HTR-8/SVneo (cell line): ENCODE data around the gene ASAP2.

Experiments
- DNase-seq: peaks from one replicate; pipeline ENCODE4 v3.0.0; 2011; ENCODE audit warnings: low spot score, mixed read lengths; ENCODE audit not compliant: insufficient read length
- FAIRE-seq: peaks from 2 replicates; lab custom pipeline; 2011; peaks lifted over from hg19 to GRCh38; lab: Jason Lieb, UNC

Gene ASAP2

GRCh38 chr2:9229470-9229820 is 22.8 kb downstream of the ASAP2 start:
- FAIRE-seq (no peak), DNase-seq (no peak)

GRCh38 chr2:9230051-9230802 is 23.6 kb downstream of the ASAP2 start:
- no peak for FAIRE-seq

GRCh38 chr2:9230881-9231280 is 24.3 kb downstream of the ASAP2 start:
- no peak for FAIRE-seq
- no peak for DNase-seq

More at GRCh38 chr2:9230051-9230802, 23.6 kb downstream of the ASAP2 start:
- DNase-seq: no peak

GRCh38 chr2:9231291-9232165 is 24.9 kb downstream of the ASAP2 start:
- DNase-seq: no peak
- no peak for FAIRE-seq

GRCh38 chr2:9232166-9232479 is 25.5 kb downstream of the ASAP2 start:
- DNase-seq (no peak), FAIRE-seq (no peak)

- DNase-seq (no peak), FAIRE-seq (no peak)
Measured at GRCh38 chr2:9232886-9233285, 26.3 kb downstream of the ASAP2 start.

GRCh38 chr2:9234680-9235146 is 28.1 kb downstream of the ASAP2 start:
- peak; percentile 90 for DNase-seq
- FAIRE-seq: peak; percentile 44

- peak; percentile 85 for FAIRE-seq
- peak; percentile 85 for DNase-seq
Measured at GRCh38 chr2:9235147-9236044, 28.8 kb downstream of the ASAP2 start.

GRCh38 chr2:9236045-9236344 is 29.4 kb downstream of the ASAP2 start:
- no peak for FAIRE-seq
- no peak for DNase-seq

GRCh38 chr2:9236867-9237266 is 30.3 kb downstream of the ASAP2 start:
- FAIRE-seq (no peak), DNase-seq (no peak)

- DNase-seq (no peak), FAIRE-seq (no peak)
Measured at GRCh38 chr2:9237831-9238230, 31.2 kb downstream of the ASAP2 start.

- no peak for FAIRE-seq
- DNase-seq: no peak
Measured at GRCh38 chr2:9238591-9239326, 32.1 kb downstream of the ASAP2 start.

GRCh38 chr2:9239616-9240015 is 33.0 kb downstream of the ASAP2 start:
- DNase-seq (no peak), FAIRE-seq (no peak)

- DNase-seq (no peak), FAIRE-seq (no peak)
Measured at GRCh38 chr2:9240745-9241144, 34.1 kb downstream of the ASAP2 start.

- no peak for DNase-seq
- FAIRE-seq: no peak
Measured at GRCh38 chr2:9241233-9241632, 34.6 kb downstream of the ASAP2 start.

- FAIRE-seq (no peak), DNase-seq (no peak)
Measured at GRCh38 chr2:9243357-9243756, 36.7 kb downstream of the ASAP2 start.

- peak; percentile 31 for FAIRE-seq
- DNase-seq: no peak
Measured at GRCh38 chr2:9244985-9245544, 38.5 kb downstream of the ASAP2 start.

- DNase-seq (no peak), FAIRE-seq (no peak)
Measured at GRCh38 chr2:9247177-9247576, 40.6 kb downstream of the ASAP2 start.

- FAIRE-seq (no peak), DNase-seq (no peak)
Measured at GRCh38 chr2:9247786-9248185, 41.2 kb downstream of the ASAP2 start.

GRCh38 chr2:9248363-9248762 is 41.8 kb downstream of the ASAP2 start:
- FAIRE-seq (no peak), DNase-seq (no peak)
